ENCODE data around the gene LZTS2.

Gene LZTS2

DNA sequence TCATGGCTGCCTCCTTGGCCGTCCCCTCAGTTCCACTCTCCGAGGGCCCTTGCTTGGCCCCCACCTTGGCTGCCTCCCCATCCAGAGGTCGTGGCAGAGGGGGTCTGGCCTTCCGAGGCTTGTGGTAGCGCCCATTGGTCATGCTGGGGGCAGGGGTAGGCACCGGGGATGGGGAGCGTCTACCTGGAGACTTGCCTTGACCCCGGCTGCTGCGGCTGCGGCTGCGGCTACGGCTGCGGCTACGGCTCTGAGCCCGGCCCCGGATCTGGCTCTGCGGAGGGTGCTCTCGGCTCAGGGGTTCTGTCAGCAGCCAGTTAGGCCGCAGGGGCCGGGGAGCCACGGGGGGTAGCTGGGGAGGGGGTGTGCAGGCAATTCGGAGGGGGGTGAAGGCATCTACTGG, 10.7 kb downstream of the LZTS2 start:
- TF ChIP-seq GATA3 (IDR thresholded peaks at IDR 0.05; ENCODE audit: low read depth, low read length) (no peak), GATA2 (IDR thresholded peaks at IDR 0.05; ENCODE audit: low read depth, low read length) (no peak)

DNA sequence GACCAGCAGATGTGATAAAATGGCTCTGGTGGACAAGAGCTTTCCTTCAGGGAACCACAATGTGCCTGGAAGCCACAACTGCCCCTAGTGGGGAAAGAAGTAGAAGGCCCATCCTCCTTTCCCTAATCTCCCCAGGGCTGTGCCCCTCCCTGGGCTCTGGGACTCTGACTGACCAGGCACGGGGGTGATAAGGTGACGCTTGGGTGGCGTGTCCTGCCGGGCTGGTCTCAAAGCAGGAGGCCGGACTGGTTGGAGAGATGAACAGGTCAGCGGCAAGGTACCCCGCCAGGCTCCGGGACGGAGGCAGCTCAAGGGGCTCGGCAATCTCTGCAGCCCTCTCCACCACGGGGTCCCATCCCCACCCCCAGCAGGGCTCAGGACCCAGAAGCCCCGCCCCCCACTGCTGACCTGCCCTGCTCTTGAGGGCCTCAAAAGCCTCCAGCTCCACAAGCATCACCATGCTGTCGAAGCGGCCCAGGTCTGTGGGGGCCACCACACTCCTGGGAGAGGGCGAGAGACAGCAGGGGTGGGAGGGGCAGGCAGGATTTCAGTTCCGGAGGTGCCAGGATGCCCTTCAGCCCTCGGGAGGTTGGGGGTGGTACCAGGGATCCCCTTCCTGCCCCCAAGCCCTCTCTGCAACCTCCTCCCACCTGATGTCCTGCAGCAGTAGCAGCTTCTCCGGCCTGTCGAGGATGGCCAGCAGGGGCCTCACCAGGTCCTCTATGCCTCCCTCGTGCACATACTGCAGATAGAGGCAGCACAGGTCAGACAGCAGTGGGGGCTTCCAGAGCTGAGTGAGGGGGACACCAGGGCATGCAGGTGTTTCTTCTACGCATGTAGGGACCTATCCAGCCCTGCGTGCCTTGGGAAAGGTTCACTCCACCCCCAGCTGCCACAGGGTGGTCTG, 12.2 kb downstream of the LZTS2 start:
- TF ChIP-seq GATA3 (IDR thresholded peaks at IDR 0.05; ENCODE audit: low read depth, low read length), result no peak
- no peak for TF ChIP-seq GATA2 (IDR thresholded peaks at IDR 0.05; ENCODE audit: low read depth, low read length)

DNA sequence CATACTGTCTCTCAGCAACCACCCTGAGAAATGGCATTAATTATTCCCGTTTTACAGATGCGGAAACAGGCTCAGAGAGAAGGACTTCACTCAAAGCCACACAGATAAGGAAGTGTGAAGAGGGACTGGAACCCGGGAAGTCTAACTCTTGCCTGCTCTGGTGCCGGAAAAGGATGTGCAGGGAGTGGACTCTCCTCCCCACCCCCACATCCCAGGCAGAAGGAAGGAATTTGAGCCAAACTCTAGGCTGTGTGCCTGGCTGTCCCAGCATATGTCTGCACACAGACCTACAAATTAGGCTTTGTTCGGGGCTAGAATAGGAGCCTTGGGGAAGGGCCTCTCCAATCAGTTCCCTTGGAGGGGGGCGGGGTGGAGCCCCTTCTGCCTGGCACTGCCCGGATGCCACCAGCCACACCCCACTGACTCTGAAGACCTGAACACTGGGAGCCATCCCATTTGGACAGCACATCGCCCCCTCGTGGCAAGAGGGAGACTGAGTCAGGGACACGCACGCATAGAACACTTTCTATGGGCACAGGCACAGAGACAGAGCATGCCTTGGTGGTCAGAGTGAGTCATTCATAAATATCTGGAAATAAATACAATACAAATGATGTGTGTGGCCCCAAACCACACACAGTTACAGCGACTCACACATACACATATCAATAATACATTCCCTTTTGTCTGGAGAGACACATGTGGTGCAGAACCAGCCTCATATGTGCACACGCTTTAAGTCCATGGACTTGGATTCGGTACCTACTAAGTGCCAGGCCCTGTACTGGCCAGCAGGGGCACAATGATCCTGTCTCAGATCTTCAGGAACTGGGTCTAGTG, 13.1 kb downstream of the LZTS2 start:
- TF ChIP-seq GATA2 (IDR thresholded peaks at IDR 0.05; ENCODE audit: low read depth, low read length), result no peak
- TF ChIP-seq GATA3 (IDR thresholded peaks at IDR 0.05; ENCODE audit: low read depth, low read length), result no peak

DNA sequence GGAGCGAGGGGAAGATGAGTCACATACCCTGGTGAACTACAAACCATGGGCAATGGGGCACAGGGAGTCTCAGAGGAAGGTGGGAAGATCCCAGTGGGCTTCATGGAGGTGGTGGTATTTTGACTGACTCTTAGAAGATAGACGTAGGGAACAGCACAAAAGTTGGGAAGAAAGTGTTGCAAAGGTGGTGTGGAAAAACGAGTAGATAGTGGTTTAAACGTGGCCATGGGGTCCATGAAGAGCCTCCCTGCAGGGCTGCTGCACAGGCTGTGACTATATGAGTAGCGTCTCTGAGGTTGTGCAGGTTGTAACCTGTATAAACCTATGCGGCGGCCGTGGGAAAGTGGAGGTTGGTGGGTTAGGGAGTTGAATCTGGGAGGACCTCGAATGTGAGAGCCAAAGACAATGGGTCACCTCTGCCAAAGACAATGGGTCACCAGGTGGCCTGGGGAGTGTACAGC, 13.8 kb downstream of the LZTS2 start:
- TF ChIP-seq GATA2 (IDR thresholded peaks at IDR 0.05; ENCODE audit: low read depth, low read length) (no peak), GATA3 (IDR thresholded peaks at IDR 0.05; ENCODE audit: low read depth, low read length) (no peak)

DNA sequence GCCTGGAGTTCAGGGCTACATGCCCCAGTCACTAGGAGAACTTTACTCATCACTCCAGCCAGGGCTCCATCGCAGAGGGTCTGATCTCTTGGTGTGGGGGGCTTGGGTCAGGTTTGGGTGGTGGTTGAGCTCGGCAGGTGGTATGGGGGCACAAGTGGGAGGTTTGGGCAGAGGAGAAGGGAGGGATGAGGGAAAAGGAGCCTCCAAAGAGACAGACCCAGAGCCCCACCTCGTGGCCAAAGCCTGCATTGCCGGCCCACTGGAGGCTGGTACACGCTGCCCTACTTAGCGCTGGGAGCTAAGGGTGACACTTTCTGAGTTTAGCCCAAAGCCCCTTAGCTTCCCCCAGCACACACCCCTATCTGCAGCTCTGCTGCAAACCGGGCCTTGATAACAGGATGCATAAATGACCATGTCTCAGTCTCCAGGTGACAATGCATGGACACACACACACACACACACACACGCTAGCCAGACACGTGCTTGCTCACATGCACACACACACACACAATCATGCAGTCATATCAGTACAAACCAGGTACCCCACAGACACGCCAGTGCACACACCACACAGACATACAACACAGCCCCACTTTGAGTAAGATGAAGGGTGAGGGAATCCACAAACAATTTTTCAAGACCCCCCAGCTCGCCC, 14.7 kb downstream of the LZTS2 start:
- no peak for TF ChIP-seq GATA3 (IDR thresholded peaks at IDR 0.05; ENCODE audit: low read depth, low read length)
- no peak for TF ChIP-seq GATA2 (IDR thresholded peaks at IDR 0.05; ENCODE audit: low read depth, low read length)

DNA sequence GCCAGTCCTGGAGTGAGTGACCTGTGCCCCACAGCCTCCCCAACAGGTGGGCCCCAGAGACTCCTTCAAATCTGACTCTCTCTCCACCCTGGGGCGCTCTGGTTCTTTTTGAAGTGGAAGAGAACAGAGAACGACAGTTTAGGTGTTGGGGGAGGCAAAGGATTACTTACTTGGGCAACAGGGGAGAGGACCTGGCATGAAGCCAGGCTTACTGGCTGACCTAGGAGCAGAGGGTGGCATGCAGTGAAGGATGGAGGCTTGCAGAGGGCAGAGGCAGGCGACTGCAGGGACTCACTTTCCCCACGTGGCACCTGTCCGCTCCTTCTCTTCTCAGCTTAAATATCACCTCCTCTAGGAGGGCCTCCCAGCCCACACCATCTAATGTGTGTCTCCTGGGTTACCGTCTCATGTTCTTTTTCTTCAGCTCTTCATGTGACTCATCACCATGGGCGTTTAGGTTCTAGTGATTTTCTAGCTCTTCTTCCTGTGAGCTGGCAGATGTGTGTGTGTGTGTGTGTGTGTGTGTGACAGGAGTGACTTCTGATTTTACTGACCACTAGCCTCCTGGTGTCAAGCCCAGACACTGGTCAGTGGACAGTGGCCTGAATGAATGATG, 15.5 kb downstream of the LZTS2 start:
- TF ChIP-seq GATA2 (IDR thresholded peaks at IDR 0.05; ENCODE audit: low read depth, low read length) (no peak), GATA3 (IDR thresholded peaks at IDR 0.05; ENCODE audit: low read depth, low read length) (no peak)

DNA sequence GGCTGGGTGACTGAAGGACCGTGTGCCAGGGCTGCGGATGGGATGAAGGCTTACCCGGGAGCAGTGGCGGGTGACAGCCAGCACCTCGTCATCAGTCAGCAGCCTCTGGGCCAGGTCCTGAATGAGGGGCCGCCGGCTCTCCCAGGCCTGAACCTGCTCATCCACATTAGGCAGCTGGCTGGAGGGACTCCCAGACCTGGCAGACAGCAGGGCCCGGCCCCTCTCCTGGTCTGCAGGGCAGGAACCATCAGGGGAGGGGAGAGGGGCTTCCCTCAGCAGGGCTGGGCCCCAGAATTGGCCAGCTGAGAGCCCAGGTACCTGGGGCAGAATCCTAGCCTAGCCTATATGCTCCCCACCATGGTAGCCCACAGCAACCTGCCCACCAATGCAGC, 16.0 kb downstream of the LZTS2 start:
- TF ChIP-seq GATA3 (IDR thresholded peaks at IDR 0.05; ENCODE audit: low read depth, low read length), result no peak
- TF ChIP-seq GATA2 (IDR thresholded peaks at IDR 0.05; ENCODE audit: low read depth, low read length), result no peak

DNA sequence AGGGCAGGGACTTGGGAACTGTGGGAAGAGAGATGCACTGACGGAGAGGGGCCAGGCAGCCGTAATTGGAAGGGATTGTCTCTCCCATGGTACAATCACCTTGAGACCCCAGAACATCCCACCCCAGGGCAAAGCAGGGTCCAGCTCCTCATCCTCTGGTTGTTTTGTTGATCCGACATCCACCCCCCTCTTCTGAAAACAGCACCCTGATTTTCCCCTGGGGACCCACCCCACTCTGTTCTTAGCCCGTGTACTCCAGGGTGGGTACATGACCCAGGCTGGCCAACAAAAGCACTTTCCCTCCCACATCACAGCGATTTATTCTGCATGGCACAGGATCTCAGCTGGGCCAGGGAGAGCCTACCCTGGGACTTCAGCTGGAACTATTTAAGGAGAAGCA, 17.2 kb downstream of the LZTS2 start:
- TF ChIP-seq GATA3 (IDR thresholded peaks at IDR 0.05; ENCODE audit: low read depth, low read length) (no peak), GATA2 (IDR thresholded peaks at IDR 0.05; ENCODE audit: low read depth, low read length) (no peak)

DNA sequence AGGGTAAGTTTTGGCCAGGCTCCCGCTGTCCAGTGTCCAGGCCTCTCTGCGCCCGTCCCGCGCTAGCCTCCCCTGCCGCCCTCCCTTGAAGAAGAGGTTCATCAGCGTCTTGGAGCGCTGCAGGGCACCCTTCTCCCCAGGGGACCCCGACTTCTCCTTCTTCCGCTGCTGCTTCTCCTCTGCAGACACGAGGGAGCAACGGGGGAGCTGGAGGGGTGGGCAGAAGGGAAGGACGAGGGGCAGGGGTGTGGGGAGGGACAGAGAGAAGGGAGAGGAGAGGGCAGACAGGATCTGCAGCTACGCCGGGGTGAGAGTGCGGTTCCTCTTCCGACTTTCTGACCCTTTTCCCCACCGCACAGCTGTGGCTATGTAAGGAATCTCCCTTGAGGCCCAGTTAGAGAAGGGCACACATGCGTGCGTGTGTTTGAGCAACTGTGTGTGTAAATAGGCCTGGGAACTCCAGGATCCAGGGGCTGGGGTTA, 18.6 kb downstream of the LZTS2 start:
- no peak for TF ChIP-seq GATA3 (IDR thresholded peaks at IDR 0.05; ENCODE audit: low read depth, low read length)
- TF ChIP-seq GATA2 (IDR thresholded peaks at IDR 0.05; ENCODE audit: low read depth, low read length), result no peak

DNA sequence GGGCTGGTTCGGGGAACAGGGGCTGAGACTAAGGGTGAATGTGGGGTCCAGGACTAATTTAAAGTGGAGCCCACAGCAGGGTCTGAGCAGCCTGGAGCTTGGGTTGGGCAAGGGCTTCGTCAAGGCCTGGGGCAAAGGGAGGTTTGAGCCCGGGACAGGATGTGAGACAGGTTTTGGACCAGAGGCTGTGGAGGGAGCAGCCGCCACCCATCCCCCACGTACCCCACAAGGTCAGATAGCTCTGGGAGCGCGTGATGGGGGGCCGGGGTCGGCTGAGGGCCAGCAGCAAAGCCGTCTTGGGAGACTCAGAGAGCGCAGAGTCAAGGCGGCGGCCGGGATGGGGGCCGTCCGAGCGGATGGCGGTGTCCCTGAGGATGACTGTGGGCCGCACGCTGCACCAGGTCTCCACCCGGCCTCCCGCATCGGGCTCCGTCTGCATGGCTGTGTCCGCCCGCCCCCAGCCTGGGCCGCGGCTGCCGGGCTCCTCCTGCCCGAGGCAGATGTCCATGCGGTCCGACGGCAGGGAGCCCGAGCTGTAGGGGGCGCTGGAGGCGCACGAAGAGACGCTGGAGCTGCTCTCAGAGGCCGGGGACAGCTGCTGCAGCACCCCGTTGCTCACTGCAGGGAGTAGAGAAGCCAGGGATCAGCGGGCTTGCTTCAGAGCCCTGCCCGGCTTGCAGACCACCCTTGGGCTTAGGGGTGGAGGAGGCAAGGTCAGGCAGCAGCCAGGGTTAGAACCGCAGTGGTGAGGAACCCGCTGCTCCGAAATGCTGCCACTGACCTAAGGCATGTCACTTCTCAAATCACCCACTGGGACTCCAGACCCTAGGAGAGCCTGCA, 19.2 kb downstream of the LZTS2 start:
- TF ChIP-seq GATA3 (IDR thresholded peaks at IDR 0.05; ENCODE audit: low read depth, low read length) (no peak), GATA2 (IDR thresholded peaks at IDR 0.05; ENCODE audit: low read depth, low read length) (no peak)

DNA sequence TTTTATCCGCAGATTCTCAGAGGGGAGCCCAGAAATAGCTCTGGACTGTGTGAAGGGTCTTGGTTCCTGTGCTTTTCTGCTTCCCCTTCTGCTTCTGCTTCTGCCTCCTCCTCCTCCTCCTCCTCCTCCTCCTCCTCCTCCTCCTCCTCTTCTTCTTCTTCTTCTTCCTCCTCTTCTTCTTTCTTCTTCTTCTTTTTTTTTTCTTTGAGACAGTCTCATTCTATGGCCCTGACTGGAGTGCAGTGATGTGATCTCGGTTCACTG, 19.8 kb downstream of the LZTS2 start:
- no peak for TF ChIP-seq GATA2 (IDR thresholded peaks at IDR 0.05; ENCODE audit: low read depth, low read length)
- no peak for TF ChIP-seq GATA3 (IDR thresholded peaks at IDR 0.05; ENCODE audit: low read depth, low read length)

DNA sequence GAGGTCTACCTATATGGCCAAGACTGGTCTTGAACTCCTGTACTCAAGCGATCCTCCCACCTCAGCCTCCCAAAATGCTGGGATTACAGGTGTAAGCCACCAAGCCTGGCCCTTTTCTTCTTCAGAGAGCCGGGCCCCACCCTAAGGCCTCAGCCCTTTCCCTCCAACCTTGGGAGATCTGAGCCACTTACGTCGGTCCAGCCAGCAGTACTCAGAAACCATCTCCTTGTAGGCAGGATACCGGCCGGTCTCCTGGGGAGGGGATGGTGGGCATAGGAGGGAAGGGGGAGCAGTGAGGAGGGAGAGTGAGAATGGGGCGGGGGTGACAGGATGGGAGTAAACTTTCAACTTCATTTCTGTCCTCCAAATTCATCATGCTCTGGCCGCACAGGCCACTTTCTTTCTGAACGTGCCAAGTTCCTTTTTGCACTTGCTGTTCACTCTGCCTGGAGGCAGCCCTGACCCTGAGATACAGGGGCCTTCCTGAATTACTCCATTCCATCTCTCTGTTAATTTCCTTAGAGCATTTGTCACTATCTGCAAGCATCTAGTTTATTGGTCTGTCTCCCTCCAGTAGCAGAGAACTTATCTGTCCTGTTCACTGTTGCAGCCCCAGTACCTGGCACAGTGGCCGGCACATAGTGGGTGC, 20.9 kb downstream of the LZTS2 start:
- TF ChIP-seq GATA3 (IDR thresholded peaks at IDR 0.05; ENCODE audit: low read depth, low read length), result no peak

DNA sequence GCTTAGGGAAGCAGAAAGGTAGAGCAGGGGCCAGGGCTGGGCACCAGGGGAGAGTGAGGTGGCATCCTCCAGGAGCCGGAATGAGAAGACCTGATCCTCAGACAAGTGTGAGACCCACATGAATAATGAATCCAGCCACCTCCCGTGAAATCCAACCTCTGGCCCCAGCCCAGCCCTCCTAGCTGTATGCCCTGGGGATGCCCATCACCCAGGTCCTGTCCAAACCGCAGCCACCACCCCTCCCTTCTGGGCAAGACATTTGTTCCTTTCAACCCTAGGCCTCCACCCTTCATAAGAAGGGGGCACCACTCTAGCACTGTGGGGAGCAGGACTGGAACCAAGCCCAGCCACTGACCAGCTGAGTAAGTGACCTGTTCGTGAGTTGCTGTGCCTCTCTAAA, 21.6 kb downstream of the LZTS2 start:
- no peak for TF ChIP-seq GATA3 (IDR thresholded peaks at IDR 0.05; ENCODE audit: low read depth, low read length)
- no peak for TF ChIP-seq GATA2 (IDR thresholded peaks at IDR 0.05; ENCODE audit: low read depth, low read length)

Data from SH-SY5Y (cell line).